CD14-positive monocyte (primary cell): Measurements from ENCODE around the gene PDE4B. TPM values are rescaled to one million over a fixed set of nuclear protein-coding genes. Genes with fewer than 3 reads are reported as not detected.

ENCODE experiments used
- DNase-seq, 3 donors: peaks; one replicate each; pipeline ENCODE4 v3.0.0-alpha.2; 2011 to 2022
- H2AFZ ChIP-seq: 2 replicates; pipeline ENCODE4 v1.6.0; 2012; ENCODE audit warnings: mild to moderate bottlenecking, low read depth, low read length, inconsistent platforms; ENCODE audit not compliant: insufficient read depth, poor library complexity, severe bottlenecking
- H3K27ac ChIP-seq, 2 donors: 1 replicate in 1 of 2; 2 replicates in 1 of 2; pipeline ENCODE4 v1.5.1; 2012 to 2013; ENCODE audit warnings: low read length in 2 of 2, control low read depth in 1 of 2, inconsistent platforms in 1 of 2, low read depth in 1 of 2, mild to moderate bottlenecking in 1 of 2
- H3K27me3 ChIP-seq, 2 donors: one replicate each; pipeline versions ENCODE4 v1.6.0 to v1.6.1; 2011 to 2013; ENCODE audit warnings: low read length in 2 of 2; ENCODE audit not compliant: control insufficient read depth in 2 of 2, insufficient read depth in 2 of 2
- H3K36me3 ChIP-seq, 2 donors: replicated peaks in 1 of 2; 1 replicate in 1 of 2; 2 replicates in 1 of 2; pipeline versions ENCODE4 v1.5.1 to v1.6.1; 2012 to 2013; ENCODE audit warnings: low read length in 2 of 2, control low read depth in 1 of 2, inconsistent platforms in 1 of 2, mild to moderate bottlenecking in 1 of 2; ENCODE audit not compliant: insufficient read depth in 2 of 2, control insufficient read depth in 1 of 2
- H3K4me1 ChIP-seq, 2 donors: 1 replicate in 1 of 2; 2 replicates in 1 of 2; pipeline versions ENCODE4 v1.5.1 to v1.6.1; 2012 to 2013; ENCODE audit warnings: low read length in 2 of 2, control low read depth in 1 of 2, inconsistent platforms in 1 of 2, mild to moderate bottlenecking in 1 of 2, moderate library complexity in 1 of 2; ENCODE audit not compliant: insufficient read depth in 2 of 2, control insufficient read depth in 1 of 2
- H3K4me2 ChIP-seq: replicated peaks from 2 replicates; pipeline ENCODE3; 2012; ENCODE audit warnings: low read length, moderate library complexity, mild to moderate bottlenecking; ENCODE audit not compliant: poor library complexity, severe bottlenecking; ENCODE audit errors: extremely low read depth
- H3K4me3 ChIP-seq, 3 experiments: fragments of 200-600 bp in 1 of 3; sonication (generic) in 1 of 3; replicated peaks in 1 of 3; 1 replicate in 2 of 3; 2 replicates in 1 of 3; pipeline ENCODE4 v1.5.1; 2011 to 2013; ENCODE audit warnings: low read length in 3 of 3, mild to moderate bottlenecking in 3 of 3, control low read depth in 2 of 3, low read depth in 2 of 3, inconsistent platforms in 1 of 3, moderate library complexity in 1 of 3
- H3K79me2 ChIP-seq: 2 replicates; pipeline ENCODE4 v1.6.0; 2012; ENCODE audit warnings: mild to moderate bottlenecking, control low read depth, inconsistent platforms, low read length, moderate library complexity; ENCODE audit not compliant: insufficient read depth
- H3K9ac ChIP-seq: 2 replicates; pipeline ENCODE4 v1.6.0; 2017; ENCODE audit warnings: low read length, mild to moderate bottlenecking; ENCODE audit not compliant: insufficient read depth, poor library complexity, severe bottlenecking
- H3K9me3 ChIP-seq, 2 donors: replicated peaks in 1 of 2; 1 replicate in 1 of 2; 2 replicates in 1 of 2; pipeline versions ENCODE4 v1.5.1 to v1.6.1; 2012 to 2013; ENCODE audit warnings: low read length in 2 of 2, control low read depth in 1 of 2; ENCODE audit not compliant: control insufficient read depth in 1 of 2, insufficient read depth in 1 of 2
- H4K20me1 ChIP-seq: 2 replicates; pipeline ENCODE4 v1.6.0; 2012; ENCODE audit warnings: mild to moderate bottlenecking, low read length, control low read depth, moderate library complexity; ENCODE audit not compliant: insufficient read depth
- H3K27ac Mint-ChIP-seq, 7 donors: one replicate each; pipeline ENCODE4 v1.8.0; 2020; ENCODE audit warnings: mild to moderate bottlenecking in 7 of 7, mixed read lengths in 7 of 7, moderate library complexity in 6 of 7, inconsistent platforms in 2 of 7
- H3K27me3 Mint-ChIP-seq, 3 donors: one replicate each; pipeline ENCODE4 v1.8.0; 2021 to 2022; ENCODE audit warnings: low read depth in 3 of 3, mild to moderate bottlenecking in 3 of 3, mixed read lengths in 3 of 3, moderate library complexity in 3 of 3, inconsistent platforms in 1 of 3
- H3K36me3 Mint-ChIP-seq, 2 donors: one replicate each; pipeline ENCODE4 v1.8.0; 2020; ENCODE audit warnings: mixed read lengths in 2 of 2, inconsistent platforms in 1 of 2, mild to moderate bottlenecking in 1 of 2
- H3K4me1 Mint-ChIP-seq: one replicate; pipeline ENCODE4 v1.8.0; 2020; ENCODE audit warnings: mild to moderate bottlenecking, mixed read lengths
- H3K4me3 Mint-ChIP-seq, 2 donors: one replicate each; pipeline ENCODE4 v1.8.0; 2020; ENCODE audit warnings: mild to moderate bottlenecking in 2 of 2, mixed read lengths in 2 of 2, moderate library complexity in 1 of 2
- H3K9me3 Mint-ChIP-seq, 7 donors: one replicate each; pipeline ENCODE4 v1.8.0; 2020 to 2022; ENCODE audit warnings: mixed read lengths in 7 of 7, mild to moderate bottlenecking in 6 of 7, moderate library complexity in 6 of 7, inconsistent platforms in 2 of 7
- WGBS: methylation state at CpG from one replicate; pipeline ENCODE4 v1.1.5; 2013; ENCODE audit warnings: missing lambda C conversion rate; ENCODE audit not compliant: insufficient coverage; 5-methylcytosine and 5-hydroxymethylcytosine counted together
- intact Hi-C, 2 donors: fragments of 100-400 bp; cut with micrococcal nuclease; formaldehyde crosslinking; loops; one replicate each; pipeline versions ENCODE4 v1.15.0 to v1.15.1; 2023
- polyA plus RNA-seq, 3 donors: library from polyadenylated mRNA; depleted of rRNA in 1 of 3; unstranded in 2 of 3; stranded (reverse) in 1 of 3; fragments of 300-500 nt in 2 of 3; fragments of >200 nt in 1 of 3; fragmentation: Illumina TruSeq in 2 of 3; gene quantifications; 1 replicate in 2 of 3; 2 replicates in 1 of 3; pipeline ENCODE4 v1.2.3, GENCODE V29; 2012 to 2021
- TF ChIP-seq, protein P1 (sequence below): fragments of 200-600 bp; IDR thresholded peaks from one replicate; pipeline ENCODE4 v1.8.0; 2022; ENCODE audit warnings: antibody characterized with exemption, mild to moderate bottlenecking

Gene PDE4B
- polyA plus RNA-seq, 3 donors, result 17.2 to 52.8 (median 25.2) TPM

DNA sequence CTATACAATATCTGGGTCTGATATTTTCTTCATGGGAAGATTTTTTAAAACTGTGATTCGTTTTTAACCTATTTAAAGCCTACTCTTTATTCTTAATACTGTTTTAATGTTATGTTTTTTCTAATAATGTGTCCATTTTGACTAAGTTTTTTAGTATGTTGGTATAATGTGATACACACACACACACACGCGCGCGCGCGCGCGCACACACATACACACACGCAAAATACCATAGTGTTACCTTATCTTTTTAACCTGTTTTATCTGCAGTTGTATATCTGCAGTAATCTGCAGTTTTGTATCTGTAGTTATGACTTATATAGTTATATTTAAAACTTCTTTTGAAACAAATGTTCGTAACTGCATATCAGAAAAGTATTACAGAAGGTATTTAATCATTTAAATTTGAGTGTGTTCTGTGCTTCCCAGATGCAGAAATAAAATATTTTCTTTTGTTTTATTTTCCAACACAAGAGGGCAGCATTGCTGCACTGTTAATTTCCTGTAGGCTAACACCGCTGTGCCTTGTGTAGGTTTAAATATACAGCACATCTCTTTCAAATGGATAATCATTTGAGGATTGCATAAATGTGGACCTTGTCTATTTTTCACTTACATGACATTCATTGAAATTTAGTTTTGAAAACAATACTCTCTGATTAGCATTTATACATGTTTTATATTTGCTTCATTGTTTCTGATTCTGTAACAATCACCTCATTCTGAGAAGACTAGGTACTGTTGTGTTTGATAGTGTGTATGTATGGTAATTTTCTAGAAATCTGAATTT is 166.1 kb downstream of the PDE4B start:
- H3K9me3 Mint-ChIP-seq, result no peaks in the 10 kb centered on the region
- H3K4me1 ChIP-seq, result no peaks in the 10 kb centered on the region
- no peaks in the 10 kb centered on the region for H3K27me3 ChIP-seq
- peak; percentile 30 to 59 (median 40) for DNase-seq
- no peaks in the 10 kb centered on the region for H3K36me3 Mint-ChIP-seq
- H3K4me2 ChIP-seq, result no peak overlapping the region
- H3K9me3 ChIP-seq, result no peaks in the 10 kb centered on the region
- no peak overlapping the region for H3K4me3 ChIP-seq
- no peaks in the 10 kb centered on the region for H4K20me1 ChIP-seq
- no peak overlapping the region for H3K27ac Mint-ChIP-seq
- TF ChIP-seq, protein P1, sequence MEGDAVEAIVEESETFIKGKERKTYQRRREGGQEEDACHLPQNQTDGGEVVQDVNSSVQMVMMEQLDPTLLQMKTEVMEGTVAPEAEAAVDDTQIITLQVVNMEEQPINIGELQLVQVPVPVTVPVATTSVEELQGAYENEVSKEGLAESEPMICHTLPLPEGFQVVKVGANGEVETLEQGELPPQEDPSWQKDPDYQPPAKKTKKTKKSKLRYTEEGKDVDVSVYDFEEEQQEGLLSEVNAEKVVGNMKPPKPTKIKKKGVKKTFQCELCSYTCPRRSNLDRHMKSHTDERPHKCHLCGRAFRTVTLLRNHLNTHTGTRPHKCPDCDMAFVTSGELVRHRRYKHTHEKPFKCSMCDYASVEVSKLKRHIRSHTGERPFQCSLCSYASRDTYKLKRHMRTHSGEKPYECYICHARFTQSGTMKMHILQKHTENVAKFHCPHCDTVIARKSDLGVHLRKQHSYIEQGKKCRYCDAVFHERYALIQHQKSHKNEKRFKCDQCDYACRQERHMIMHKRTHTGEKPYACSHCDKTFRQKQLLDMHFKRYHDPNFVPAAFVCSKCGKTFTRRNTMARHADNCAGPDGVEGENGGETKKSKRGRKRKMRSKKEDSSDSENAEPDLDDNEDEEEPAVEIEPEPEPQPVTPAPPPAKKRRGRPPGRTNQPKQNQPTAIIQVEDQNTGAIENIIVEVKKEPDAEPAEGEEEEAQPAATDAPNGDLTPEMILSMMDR, result peak; percentile 80
- no peak overlapping the region for H3K4me3 Mint-ChIP-seq
- H3K79me2 ChIP-seq, result no peaks in the 10 kb centered on the region
- intact Hi-C loops, result loop anchor here (2.0 to 5.0 kb wide), 3 partner anchors 284 to 489 kb away; no protein-coding TSS in a partner anchor
- H3K27ac ChIP-seq, result no peak overlapping the region
- H3K27me3 Mint-ChIP-seq, result peaks cover 0 to 2% (median 0%) of the 10 kb centered on the region in 3 donors
- H3K9ac ChIP-seq, result no peak overlapping the region
- WGBS, result no CpG with 5 or more reads among the region's 12 CpGs
- no peaks in the 10 kb centered on the region for H3K36me3 ChIP-seq
- H3K4me1 Mint-ChIP-seq, result peaks cover 13% of the 10 kb centered on the region
- H2AFZ ChIP-seq, result no peak overlapping the region

DNA sequence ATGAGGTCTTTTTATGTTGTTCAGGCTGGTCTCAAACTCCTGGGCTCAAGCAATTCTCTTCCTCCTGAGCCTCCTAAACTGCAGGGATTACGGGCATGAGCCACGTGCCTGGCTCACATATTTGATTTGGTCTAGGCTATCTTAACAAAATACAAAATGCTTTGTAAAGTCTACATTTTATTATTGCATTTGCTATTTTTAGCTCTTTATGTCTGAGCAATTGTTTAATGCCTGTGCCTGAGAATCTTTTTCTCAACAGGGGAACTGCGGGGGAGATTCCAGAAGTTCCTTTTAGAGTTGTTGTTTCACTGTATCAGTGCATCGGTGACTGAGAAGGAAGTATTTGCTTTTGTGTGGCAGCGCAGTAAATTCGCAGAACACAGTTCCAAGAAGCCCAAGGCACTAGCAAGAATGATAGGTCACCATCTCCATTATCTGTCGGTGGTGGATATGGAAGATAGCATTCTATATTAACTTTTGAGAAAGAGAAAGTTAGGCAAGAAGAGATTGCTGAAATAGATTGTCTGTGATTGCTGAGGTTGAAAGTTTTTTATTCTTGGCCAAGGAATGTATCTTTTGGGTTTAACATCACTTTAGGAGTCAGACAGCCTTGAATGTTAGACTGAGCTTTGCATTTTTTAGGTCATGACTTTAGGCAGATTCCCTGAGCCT is 167.3 kb downstream of the PDE4B start:
- Mint-ChIP-seq H3K9me3 (no peaks in the 10 kb centered on the region), H3K27ac (no peak overlapping the region), H3K4me3 (peak overlapping the region in 1 of 2 donors; percentile 26), H3K27me3 (peaks cover 0 to 2% (median 0%) of the 10 kb centered on the region in 3 donors), H3K36me3 (no peaks in the 10 kb centered on the region), H3K4me1 (peaks cover 13% of the 10 kb centered on the region)
- Histone ChIP-seq H3K79me2 (no peaks in the 10 kb centered on the region), H3K27ac (no peak overlapping the region), H3K27me3 (no peaks in the 10 kb centered on the region), H3K36me3 (no peaks in the 10 kb centered on the region), H3K4me2 (no peak overlapping the region), H3K9ac (no peak overlapping the region), H4K20me1 (no peaks in the 10 kb centered on the region), H2AFZ (no peak overlapping the region), H3K4me3 (no peak overlapping the region), H3K9me3 (no peaks in the 10 kb centered on the region), H3K4me1 (no peaks in the 10 kb centered on the region)
- intact Hi-C loops, result loop anchor here (2.0 to 5.0 kb wide), 3 partner anchors 282 to 487 kb away; no protein-coding TSS in a partner anchor
- WGBS, result no CpG with 5 or more reads among the region's 7 CpGs
- DNase-seq, result peak in 1 of 3 donors; percentile 7
- TF ChIP-seq, protein P1, result no peak
